ENCODE measurements around the gene TEAD1. TPM values are rescaled to one million over a fixed set of nuclear protein-coding genes. Genes with fewer than 3 reads are reported as not detected.

Gene TEAD1
- total RNA-seq, 1 donor from 2014 or later = 62.5 TPM

GRCh38 chr11:12964650-12965049 is 290.4 kb downstream of the TEAD1 start:
- Mint-ChIP-seq H3K27ac (ENCODE audit: unreplicated experiment) (no peak overlapping the region), H3K27me3 (ENCODE audit: unreplicated experiment) (no peaks in the 10 kb centered on the region), H3K36me3 (ENCODE audit: unreplicated experiment) (no peaks in the 10 kb centered on the region), H3K4me1 (ENCODE audit: low read depth, unreplicated experiment) (no peaks in the 10 kb centered on the region), H3K9me3 (ENCODE audit: unreplicated experiment) (no peaks in the 10 kb centered on the region), H3K4me3 (ENCODE audit: unreplicated experiment) (no peak overlapping the region)
- no peak for DNase-seq
- no peak for TF ChIP-seq CTCF (IDR thresholded peaks at IDR 0.05; ENCODE audit: partially characterized antibody, unreplicated experiment)

DNA sequence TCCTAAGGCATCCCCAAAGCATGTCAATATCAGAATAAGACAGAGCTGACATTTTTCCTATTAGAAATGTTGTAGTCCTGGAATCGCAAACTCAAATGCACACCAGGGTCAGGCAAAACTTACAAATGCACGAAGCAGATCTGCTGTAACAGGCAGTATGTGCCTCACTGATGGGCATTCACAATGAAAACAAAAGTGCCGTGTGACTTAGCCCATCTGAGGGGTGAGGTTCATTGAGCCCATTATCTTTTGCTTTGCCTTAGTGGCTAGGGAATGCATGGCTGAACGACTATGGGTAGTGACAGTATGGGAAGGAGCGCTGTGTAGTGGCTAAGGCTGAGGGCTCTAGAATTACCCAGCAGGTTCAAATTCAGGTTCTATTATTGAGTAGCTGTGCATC is 291.8 kb downstream of the TEAD1 start:
- Mint-ChIP-seq H3K4me1 (ENCODE audit: low read depth, unreplicated experiment) (no peaks in the 10 kb centered on the region), H3K27ac (ENCODE audit: unreplicated experiment) (no peak overlapping the region), H3K4me3 (ENCODE audit: unreplicated experiment) (no peak overlapping the region), H3K27me3 (ENCODE audit: unreplicated experiment) (peaks cover 1% of the 10 kb centered on the region), H3K36me3 (ENCODE audit: unreplicated experiment) (no peaks in the 10 kb centered on the region), H3K9me3 (ENCODE audit: unreplicated experiment) (no peaks in the 10 kb centered on the region)
- DNase-seq = no peak
- no peak for TF ChIP-seq CTCF (IDR thresholded peaks at IDR 0.05; ENCODE audit: partially characterized antibody, unreplicated experiment)

DNA sequence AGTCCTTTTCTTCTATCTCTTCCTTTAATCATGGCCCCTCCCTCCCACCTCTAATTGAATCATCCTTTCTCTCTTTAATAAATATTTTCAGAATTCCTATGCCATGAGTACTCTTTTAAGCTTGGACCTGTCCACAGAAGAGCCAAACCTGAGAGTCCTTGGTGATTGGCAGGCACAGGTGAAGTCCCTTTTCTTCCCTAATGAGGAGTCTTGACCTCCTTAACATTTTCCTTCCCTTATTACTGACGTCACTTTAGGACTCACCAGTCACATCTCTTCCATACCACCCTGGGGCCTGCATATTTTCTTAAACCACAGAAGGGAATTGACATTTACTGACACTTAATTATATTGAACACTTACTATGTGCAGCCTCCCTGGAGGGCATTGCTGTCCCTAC is 293.9 kb downstream of the TEAD1 start:
- Mint-ChIP-seq H3K27ac (ENCODE audit: unreplicated experiment) (no peak overlapping the region), H3K4me1 (ENCODE audit: low read depth, unreplicated experiment) (no peaks in the 10 kb centered on the region), H3K27me3 (ENCODE audit: unreplicated experiment) (peaks cover 2% of the 10 kb centered on the region), H3K36me3 (ENCODE audit: unreplicated experiment) (no peaks in the 10 kb centered on the region), H3K4me3 (ENCODE audit: unreplicated experiment) (no peak overlapping the region), H3K9me3 (ENCODE audit: unreplicated experiment) (no peaks in the 10 kb centered on the region)
- no peak for DNase-seq
- no peak for TF ChIP-seq CTCF (IDR thresholded peaks at IDR 0.05; ENCODE audit: partially characterized antibody, unreplicated experiment)

- H3K4me1 Mint-ChIP-seq (ENCODE audit: low read depth, unreplicated experiment) = no peaks in the 10 kb centered on the region
- no peaks in the 10 kb centered on the region for H3K9me3 Mint-ChIP-seq (ENCODE audit: unreplicated experiment)
- no peak for DNase-seq
- no peak for TF ChIP-seq CTCF (IDR thresholded peaks at IDR 0.05; ENCODE audit: partially characterized antibody, unreplicated experiment)
- H3K36me3 Mint-ChIP-seq (ENCODE audit: unreplicated experiment) = no peaks in the 10 kb centered on the region
- H3K4me3 Mint-ChIP-seq (ENCODE audit: unreplicated experiment) = no peak overlapping the region
- H3K27ac Mint-ChIP-seq (ENCODE audit: unreplicated experiment) = no peak overlapping the region
- peaks cover 2% of the 10 kb centered on the region for H3K27me3 Mint-ChIP-seq (ENCODE audit: unreplicated experiment)
These were observed 294.6 kb downstream of the TEAD1 start for GRCh38 chr11:12968826-12969225.

GRCh38 chr11:12971955-12972354 is 297.7 kb downstream of the TEAD1 start:
- no peaks in the 10 kb centered on the region for H3K9me3 Mint-ChIP-seq (ENCODE audit: unreplicated experiment)
- H3K4me3 Mint-ChIP-seq (ENCODE audit: unreplicated experiment) = no peak overlapping the region
- H3K4me1 Mint-ChIP-seq (ENCODE audit: low read depth, unreplicated experiment) = no peaks in the 10 kb centered on the region
- TF ChIP-seq CTCF (IDR thresholded peaks at IDR 0.05; ENCODE audit: partially characterized antibody, unreplicated experiment) = no peak
- no peaks in the 10 kb centered on the region for H3K36me3 Mint-ChIP-seq (ENCODE audit: unreplicated experiment)
- no peak for DNase-seq
- H3K27me3 Mint-ChIP-seq (ENCODE audit: unreplicated experiment) = peaks cover 2% of the 10 kb centered on the region
- H3K27ac Mint-ChIP-seq (ENCODE audit: unreplicated experiment) = no peak overlapping the region
